Lung (tissue), 10 donors: ENCODE results near the gene UPK3BL2. TPM values are rescaled to one million over a fixed set of nuclear protein-coding genes. Genes with fewer than 3 reads are reported as not detected.
"Not testable (repeated sequence)": the region's sequence is repeated elsewhere in the genome, so short reads cannot be mapped to it uniquely, and the experiment has no call there.

Experiments used
- ATAC-seq: fragments of 200-7000 bp; cut with Tn5 transposase; one replicate; pipeline ENCODE4 v1.9.1; 2020; ENCODE audit warnings: moderate number of reproducible peaks; ENCODE audit not compliant: insufficient read depth, low FRiP score
- DNase-seq, 3 donors: peaks; one replicate each; pipeline ENCODE4 v3.0.0-alpha.2; 2013 to 2017
- H3K27ac ChIP-seq, 2 donors: one replicate each; pipeline ENCODE4 v1.5.1; 2013; ENCODE audit warnings: mild to moderate bottlenecking in 2 of 2, moderate library complexity in 2 of 2, control low read depth in 1 of 2, inconsistent platforms in 1 of 2, low read depth in 1 of 2, low read length in 1 of 2
- H3K27me3 ChIP-seq, 3 donors: one replicate each; pipeline ENCODE4 v1.5.1; 2013; ENCODE audit warnings: low read length in 2 of 3; ENCODE audit not compliant: control insufficient read depth in 3 of 3, insufficient read depth in 3 of 3
- H3K36me3 ChIP-seq, 4 donors: one replicate each; pipeline ENCODE4 v1.5.1; 2013; ENCODE audit warnings: low read length in 4 of 4, mild to moderate bottlenecking in 1 of 4, moderate library complexity in 1 of 4; ENCODE audit not compliant: control insufficient read depth in 4 of 4, insufficient read depth in 4 of 4
- H3K4me1 ChIP-seq, 5 donors: one replicate each; pipeline ENCODE4 v1.5.1; 2013; ENCODE audit warnings: low read length in 5 of 5, mild to moderate bottlenecking in 2 of 5, moderate library complexity in 1 of 5; ENCODE audit not compliant: control insufficient read depth in 5 of 5, insufficient read depth in 5 of 5
- H3K4me3 ChIP-seq: one replicate; pipeline ENCODE4 v1.5.1; 2013; ENCODE audit warnings: mild to moderate bottlenecking, control low read depth, moderate library complexity
- H3K9ac ChIP-seq, 2 donors: one replicate each; pipeline ENCODE4 v1.5.1; 2013; ENCODE audit warnings: low read length in 2 of 2, control low read depth in 1 of 2; ENCODE audit not compliant: insufficient read depth in 1 of 2
- H3K9me3 ChIP-seq, 4 donors: one replicate each; pipeline ENCODE4 v1.5.1; 2013; ENCODE audit warnings: low read length in 3 of 4, mild to moderate bottlenecking in 1 of 4, moderate library complexity in 1 of 4; ENCODE audit not compliant: control insufficient read depth in 4 of 4, insufficient read depth in 3 of 4
- WGBS, 2 donors: extraction: QIAGEN DNeasy Blood & Tissue Kit; methylation state at CpG; one replicate each; pipeline ENCODE4 v1.1.7; 2013; 5-methylcytosine and 5-hydroxymethylcytosine counted together
- polyA plus RNA-seq, 2 donors: library from polyadenylated mRNA; stranded (reverse); fragments of 200-250 nt; gene quantifications; one replicate each; pipeline ENCODE4 v1.2.1, GENCODE V29; 2013
- total RNA-seq, 2 donors: library from RNA; depleted of rRNA in 1 of 2; stranded (reverse); fragments of >200 nt in 1 of 2; gene quantifications; one replicate each; pipeline ENCODE4 v1.2.1, GENCODE V29; 2014 to 2021
- donor health status: Bipolar disorder and iron deficiency.
- donor health status: healthy.
- donor health status: DM: yes; HTN: yes; CAD: no.

UPK3BL2 gene
- total and polyA plus RNA-seq, 4 donors, result 12.5 to 23.7 (median 17.4) TPM

DNA sequence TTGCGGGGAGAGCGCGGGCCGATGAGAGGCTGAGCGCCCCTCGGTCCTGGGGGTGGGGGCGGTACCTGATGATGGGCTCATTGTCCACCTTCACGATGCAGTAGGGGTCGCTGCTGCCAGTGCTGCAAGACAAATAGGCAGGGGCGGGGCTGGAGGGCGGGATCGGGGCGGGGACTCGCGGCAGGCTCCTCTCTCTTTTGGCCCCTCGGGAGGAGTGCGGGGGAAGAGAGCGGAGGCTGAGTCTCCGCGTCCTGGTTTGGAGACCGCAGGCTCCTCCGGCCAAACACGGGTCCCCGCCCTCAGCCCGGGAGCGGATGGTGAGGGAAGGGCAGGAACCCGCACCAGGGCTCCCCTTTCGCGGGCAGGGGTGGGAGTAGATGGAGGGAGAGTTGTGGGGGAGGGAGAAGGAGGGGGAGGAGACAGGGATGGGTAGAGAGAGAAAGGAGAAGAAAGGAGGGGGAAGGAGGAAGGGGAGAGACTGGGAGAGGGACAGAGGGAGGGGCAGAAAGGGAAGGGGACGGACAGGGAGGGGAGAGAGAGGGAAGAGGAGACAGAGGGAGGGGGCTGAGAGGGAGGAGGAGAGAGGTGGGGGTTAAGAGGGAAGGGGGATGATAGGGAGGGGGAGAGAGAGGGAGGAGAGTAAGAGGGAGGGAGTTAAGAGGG lies 31.5 kb downstream of the UPK3BL2 start:
- not testable (repeated sequence) for H3K27ac ChIP-seq, H3K9ac ChIP-seq, H3K4me3 ChIP-seq, H3K36me3 ChIP-seq, H3K9me3 ChIP-seq, H3K4me1 ChIP-seq, H3K27me3 ChIP-seq, DNase-seq
- ATAC-seq, result peak; percentile 48
- no CpG with 5 or more reads among the region's 30 CpGs for WGBS, 2 donors

DNA sequence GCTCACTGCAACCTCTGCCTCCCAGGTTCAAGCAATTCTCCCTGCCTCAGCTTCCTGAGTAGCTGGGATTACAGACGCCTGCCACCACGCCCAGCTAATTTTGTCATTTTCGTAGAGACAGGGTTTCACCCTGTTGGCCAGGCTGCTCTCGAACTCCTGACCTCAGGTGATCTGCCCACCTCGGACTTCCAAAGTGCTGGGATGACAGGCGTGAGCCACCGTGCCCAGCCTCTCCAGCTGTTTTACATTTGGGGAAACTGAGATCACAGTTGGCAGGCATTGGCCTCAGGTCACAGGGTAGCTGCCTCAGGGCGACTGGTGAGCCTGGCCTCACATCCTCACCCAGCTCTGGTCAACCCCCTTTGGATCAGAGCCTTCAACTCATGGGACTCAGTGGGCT lies 32.9 kb downstream of the UPK3BL2 start:
- H3K4me3 ChIP-seq, H3K9me3 ChIP-seq, H3K9ac ChIP-seq, DNase-seq, H3K27ac ChIP-seq, H3K27me3 ChIP-seq, H3K36me3 ChIP-seq, ATAC-seq, H3K4me1 ChIP-seq: not testable (repeated sequence)
- 70 to 77% methylated on average over 4 to 5 of the region's 8 CpGs for WGBS, 2 donors

DNA sequence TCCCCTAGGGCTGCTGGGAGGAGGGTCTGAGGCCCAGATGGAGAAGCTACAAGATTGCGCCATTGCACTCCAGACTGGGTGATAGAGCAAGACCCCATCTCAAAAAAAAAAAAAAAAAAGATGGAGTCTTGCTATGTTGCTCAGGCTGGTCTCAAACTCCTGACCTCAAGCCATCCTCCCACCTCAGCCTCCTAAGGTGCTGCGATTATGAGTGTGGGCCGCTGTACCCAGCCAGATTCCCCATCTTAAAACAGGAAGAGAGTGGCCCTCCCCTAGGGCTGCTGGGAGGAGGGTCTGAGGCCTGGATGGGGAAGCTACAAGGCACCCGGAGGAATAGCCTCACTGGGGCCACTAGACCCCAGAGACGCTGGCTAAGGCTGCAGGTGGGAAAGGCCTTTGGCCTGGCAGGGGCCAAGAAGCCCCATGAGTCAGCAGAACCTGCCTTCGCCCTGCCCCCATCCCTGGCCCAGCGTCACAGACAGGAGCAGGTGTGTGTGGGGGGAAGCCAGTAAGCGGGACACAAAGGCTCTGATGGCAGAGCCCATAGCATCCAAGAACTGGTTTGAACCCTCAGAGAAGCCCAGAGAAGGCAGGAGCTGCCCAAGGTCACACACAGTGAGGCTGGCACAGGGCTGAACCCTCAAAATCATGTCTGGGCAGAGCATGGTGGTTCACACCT lies 35.9 kb downstream of the UPK3BL2 start:
- 58 to 79% methylated on average over 2 of the region's 8 CpGs for WGBS, 2 donors
- H3K36me3 ChIP-seq, H3K4me3 ChIP-seq, H3K27me3 ChIP-seq, H3K9me3 ChIP-seq, ATAC-seq, DNase-seq, H3K4me1 ChIP-seq, H3K9ac ChIP-seq, H3K27ac ChIP-seq: not testable (repeated sequence)

- not testable (repeated sequence) for H3K27me3 ChIP-seq, H3K4me3 ChIP-seq, H3K36me3 ChIP-seq, H3K9ac ChIP-seq, H3K9me3 ChIP-seq, ATAC-seq, H3K4me1 ChIP-seq, DNase-seq, H3K27ac ChIP-seq
- WGBS, 2 donors, result 88 to 92% methylated on average over 5 of the region's 24 CpGs
Observed at GRCh38 chr7:102505298-102506185, 38.0 kb downstream of the UPK3BL2 start.

DNA sequence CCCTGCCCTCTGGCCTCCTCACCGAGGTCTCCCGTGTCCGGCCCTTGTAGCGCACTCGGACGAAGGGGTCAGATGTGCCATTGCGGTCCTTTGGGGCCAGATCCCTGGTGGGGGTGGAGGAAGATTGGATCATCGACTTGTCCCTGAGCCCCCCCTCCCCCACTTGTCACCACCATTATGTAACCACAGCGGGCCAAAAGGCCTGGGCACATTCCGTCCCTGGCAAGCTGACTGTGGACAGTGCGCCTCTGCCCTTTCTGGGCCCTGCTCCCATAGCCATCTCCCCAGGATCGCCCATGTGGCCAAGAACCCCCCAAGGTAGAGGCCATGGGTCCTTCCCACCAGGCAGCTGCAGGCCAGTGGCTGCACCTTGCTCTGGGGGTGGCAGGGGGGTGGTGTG lies 40.4 kb downstream of the UPK3BL2 start:
- not testable (repeated sequence) for H3K4me3 ChIP-seq, H3K4me1 ChIP-seq, DNase-seq, H3K36me3 ChIP-seq, H3K9me3 ChIP-seq, H3K27me3 ChIP-seq, ATAC-seq, H3K27ac ChIP-seq, H3K9ac ChIP-seq
- no CpG with 5 or more reads among the region's 12 CpGs for WGBS, 2 donors

DNA sequence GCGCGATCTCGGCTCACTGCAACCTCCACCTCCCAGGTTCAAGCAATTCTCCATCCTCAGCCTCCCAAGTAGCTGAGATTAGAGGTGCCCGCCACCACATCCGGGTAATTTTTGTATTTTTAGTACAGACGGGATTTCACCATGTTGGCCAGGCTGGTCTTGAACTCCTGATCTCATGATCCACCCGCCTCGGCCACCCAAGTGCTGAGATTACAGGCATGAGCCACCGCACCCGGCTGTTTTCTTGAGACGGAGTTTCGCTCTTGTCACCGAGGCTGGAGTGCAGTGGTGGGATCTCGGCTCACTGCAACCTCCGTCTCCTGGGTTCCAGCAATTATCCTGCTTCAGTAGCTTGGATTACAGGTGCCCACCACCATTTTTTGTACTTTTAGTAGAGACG lies 45.2 kb downstream of the UPK3BL2 start:
- not testable (repeated sequence) for DNase-seq, ATAC-seq, H3K36me3 ChIP-seq, H3K9me3 ChIP-seq, H3K27ac ChIP-seq, H3K9ac ChIP-seq, H3K4me3 ChIP-seq, H3K4me1 ChIP-seq, H3K27me3 ChIP-seq
- 90 to 98% methylated on average over 11 of the region's 16 CpGs for WGBS, 2 donors

DNA sequence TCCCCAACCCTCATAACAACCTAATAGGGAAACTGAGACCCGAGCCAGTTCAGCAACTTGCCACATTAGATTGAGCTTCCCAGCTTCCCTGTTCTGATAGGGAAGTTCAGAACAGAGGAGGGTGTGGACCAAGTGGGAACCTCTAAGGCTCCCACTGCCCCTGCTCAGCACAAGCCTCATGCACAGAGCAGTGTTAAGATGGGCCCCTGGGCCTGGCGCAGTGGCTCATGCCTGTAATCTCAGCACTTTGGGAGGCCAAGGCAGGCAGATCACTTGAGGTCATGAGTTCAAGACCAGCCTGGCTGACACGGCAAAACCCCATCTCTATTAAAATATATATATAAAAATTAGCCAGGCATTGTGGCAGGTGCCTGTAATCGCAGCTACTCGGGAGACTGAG lies 46.2 kb downstream of the UPK3BL2 start:
- 73 to 93% methylated on average over 1 of the region's 5 CpGs for WGBS, 2 donors
- DNase-seq, ATAC-seq, H3K4me3 ChIP-seq, H3K9me3 ChIP-seq, H3K36me3 ChIP-seq, H3K4me1 ChIP-seq, H3K9ac ChIP-seq, H3K27ac ChIP-seq, H3K27me3 ChIP-seq: not testable (repeated sequence)

DNA sequence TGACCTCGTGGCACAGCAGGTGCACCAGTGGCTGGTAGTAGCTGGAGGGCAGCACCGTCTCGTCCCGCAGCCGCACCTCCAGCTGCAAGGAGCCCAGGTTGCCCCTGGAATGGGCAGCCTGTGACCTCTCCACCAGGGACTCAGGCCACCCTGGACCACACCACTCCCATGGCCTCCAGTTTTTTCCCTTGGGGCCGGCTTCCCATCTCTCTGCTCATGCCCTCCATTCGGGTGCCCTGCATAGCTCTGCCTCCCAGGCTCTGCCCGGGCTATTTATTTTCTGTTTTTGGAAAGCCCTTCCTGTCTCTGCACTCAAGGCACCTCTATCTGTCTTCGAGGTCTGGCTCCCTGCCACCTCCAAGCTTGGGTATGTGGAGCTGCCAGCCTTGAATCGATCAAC lies 46.6 kb downstream of the UPK3BL2 start:
- H3K9me3 ChIP-seq, H3K27ac ChIP-seq, H3K4me1 ChIP-seq, H3K4me3 ChIP-seq, H3K36me3 ChIP-seq, H3K9ac ChIP-seq, DNase-seq, ATAC-seq, H3K27me3 ChIP-seq: not testable (repeated sequence)
- WGBS, 2 donors, result 65 to 67% methylated on average over 3 of the region's 10 CpGs
